Measurements from ENCODE around the gene SERTAD3.

GRCh38 chr19:40418040-40418439 is 26.1 kb downstream of the SERTAD3 start:
- TF ChIP-seq CTCF (IDR thresholded peaks at IDR 0.05; ENCODE audit: control extremely low read depth in 1 of 3, insufficient read depth in 1 of 3, low read depth in 1 of 3, low read length in 3 of 3): no peak
- TF ChIP-seq POLR2A (IDR thresholded peaks at IDR 0.05; ENCODE audit: control extremely low read depth in 1 of 2, low read depth in 2 of 2, low read length in 2 of 2): no peak
- TF ChIP-seq RBBP5 (IDR thresholded peaks at IDR 0.05; ENCODE audit: borderline replicate concordance, low read depth, low read length): no peak
- no peak for TF ChIP-seq CHD2 (IDR thresholded peaks at IDR 0.05; ENCODE audit: low read length)
- TF ChIP-seq NRF1 (IDR thresholded peaks at IDR 0.05; ENCODE audit: low read depth, low read length): no peak
- TF ChIP-seq EZH2 (IDR thresholded peaks at IDR 0.05; ENCODE audit: low read depth, low read length, severe bottlenecking): no peak
- TF ChIP-seq RAD21 (IDR thresholded peaks at IDR 0.05 in 1 of 2, conservative IDR thresholded peaks at IDR 0.05 in 1 of 2; ENCODE audit: low read depth in 2 of 2, low read length in 2 of 2): no peak
- no peak for TF ChIP-seq USF2 (IDR thresholded peaks at IDR 0.05; ENCODE audit: low read length)
- no peak for TF ChIP-seq YY1 (IDR thresholded peaks at IDR 0.05; ENCODE audit: low read depth, low read length)
- no peak for TF ChIP-seq BCL11A (IDR thresholded peaks at IDR 0.05; ENCODE audit: low read depth in 2 of 2, low read length in 2 of 2)
